ENCODE data around the gene ALDH1A2. TPM values are rescaled to one million over a fixed set of nuclear protein-coding genes. Genes with fewer than 3 reads are reported as not detected.
"Not testable (repeated sequence)": the region's sequence is repeated elsewhere in the genome, so short reads cannot be mapped to it uniquely, and the experiment has no call there.

The ALDH1A2 gene
- total RNA-seq, 1 donor from 2014 or later = 0.58 TPM

DNA sequence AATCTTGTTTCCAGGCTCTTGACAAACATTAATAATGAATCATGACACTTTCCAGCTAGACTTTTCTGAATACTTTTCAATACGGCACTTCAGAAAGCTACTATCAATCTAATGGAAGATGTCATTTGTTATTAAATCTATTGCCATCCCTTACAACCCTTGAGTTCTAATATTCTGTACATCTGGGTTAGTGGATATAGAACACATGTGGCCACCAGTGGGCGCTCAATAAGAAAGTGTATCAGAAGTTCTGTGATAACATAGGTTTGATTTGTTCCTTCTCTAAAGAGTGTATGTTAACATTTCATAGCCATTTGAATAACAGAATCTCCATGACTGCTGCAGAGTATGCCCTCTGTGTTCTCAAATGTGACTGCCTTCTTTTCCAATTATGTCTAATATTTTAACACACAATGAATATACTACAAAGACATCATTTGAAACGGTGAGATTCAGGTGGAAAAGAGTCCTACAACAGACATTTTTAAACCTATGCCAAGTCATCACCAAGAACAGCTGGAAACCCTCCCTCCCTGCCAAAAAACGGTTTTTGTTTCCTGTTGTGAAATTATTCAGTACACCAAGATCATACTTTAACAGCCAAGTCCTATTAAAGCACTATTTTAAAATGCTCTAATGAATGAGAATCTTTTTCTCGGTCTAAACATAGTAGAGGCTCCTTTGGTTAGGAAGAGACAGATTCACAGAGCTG, 22.2 kb downstream of the ALDH1A2 start:
- no peak for DNase-seq (ENCODE audit: extremely low read depth, low read depth, low spot score)

DNA sequence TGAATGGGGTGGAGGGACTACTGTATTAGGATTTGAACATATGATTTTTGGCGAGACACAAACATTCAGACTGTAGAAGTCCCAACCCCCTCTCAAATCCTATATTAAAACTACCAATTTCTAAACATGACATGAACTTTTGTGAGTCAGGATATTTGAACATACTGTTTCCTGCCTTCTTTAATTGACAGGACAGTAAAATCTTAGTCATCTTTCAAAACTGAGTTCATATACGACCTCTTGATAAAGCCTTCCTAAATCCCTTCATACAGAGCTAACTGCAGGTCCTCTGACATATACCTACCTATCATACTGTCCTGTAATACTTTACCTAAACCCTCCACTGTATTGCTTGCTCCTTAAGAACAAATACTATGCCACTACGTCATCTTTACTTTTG, 23.5 kb downstream of the ALDH1A2 start:
- DNase-seq (ENCODE audit: extremely low read depth, low read depth, low spot score) = no peak

DNA sequence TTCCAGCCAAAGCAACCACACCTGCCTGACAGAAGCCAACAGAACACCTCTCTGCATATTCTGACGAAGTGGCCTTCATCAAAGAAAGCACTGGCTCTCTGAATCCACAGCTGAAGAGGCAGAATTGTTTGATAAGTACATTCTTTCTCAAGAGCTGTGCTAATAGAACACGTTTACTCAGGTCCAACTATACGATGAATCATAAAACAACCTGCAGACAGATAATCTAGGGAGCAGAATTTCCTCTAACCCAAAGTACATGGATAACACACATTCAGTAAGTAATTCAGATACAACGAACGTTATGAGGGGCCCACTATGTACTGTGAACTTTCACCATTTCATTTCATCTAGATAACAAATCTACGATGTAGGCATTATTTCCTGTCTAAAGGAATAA, 25.4 kb downstream of the ALDH1A2 start:
- DNase-seq (ENCODE audit: extremely low read depth, low read depth, low spot score) = no peak

DNA sequence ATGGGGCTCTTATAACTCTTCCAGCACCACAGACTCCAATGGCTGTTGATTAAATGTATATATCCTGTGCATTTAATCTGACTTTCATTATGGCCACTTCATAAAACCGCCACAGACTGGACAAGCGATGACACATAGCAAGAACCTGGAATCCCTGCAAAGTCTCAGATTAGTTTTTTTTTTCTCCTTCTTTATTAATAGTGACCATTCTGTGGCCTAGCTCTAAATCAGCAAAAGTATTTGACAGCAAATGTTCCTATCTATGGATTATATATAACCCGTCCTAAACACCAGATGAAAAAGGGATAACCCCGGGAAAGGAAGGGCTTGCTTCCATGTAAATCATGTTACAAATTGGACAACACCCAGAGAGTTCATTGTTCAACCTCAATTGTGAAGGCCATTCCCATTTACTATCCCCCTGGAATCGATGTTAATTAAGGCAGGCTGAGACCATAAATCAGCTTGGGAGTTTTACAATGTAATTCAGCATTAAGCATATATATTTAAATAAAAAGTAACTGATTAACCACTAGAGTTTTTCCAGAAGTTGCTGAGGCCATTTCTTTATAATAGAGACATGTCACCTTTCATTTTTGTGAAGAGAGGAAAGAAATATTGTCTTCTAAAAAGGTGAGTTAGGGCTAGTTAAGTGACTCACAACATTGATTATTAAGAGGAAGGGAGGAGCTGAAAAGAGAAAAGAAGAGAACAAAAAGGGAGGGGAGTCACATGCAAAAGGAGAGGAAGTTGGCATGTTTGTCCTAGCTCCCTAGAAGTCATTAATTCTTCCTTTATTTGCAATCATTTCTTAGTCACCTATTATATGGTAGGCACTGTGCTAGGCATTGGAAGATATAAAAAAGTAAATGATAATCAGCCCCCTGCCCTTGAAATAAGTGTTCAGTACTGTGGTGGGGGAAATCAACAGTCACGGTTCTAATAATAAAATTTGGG, 26.2 kb downstream of the ALDH1A2 start:
- no peak for DNase-seq (ENCODE audit: extremely low read depth, low read depth, low spot score)

DNA sequence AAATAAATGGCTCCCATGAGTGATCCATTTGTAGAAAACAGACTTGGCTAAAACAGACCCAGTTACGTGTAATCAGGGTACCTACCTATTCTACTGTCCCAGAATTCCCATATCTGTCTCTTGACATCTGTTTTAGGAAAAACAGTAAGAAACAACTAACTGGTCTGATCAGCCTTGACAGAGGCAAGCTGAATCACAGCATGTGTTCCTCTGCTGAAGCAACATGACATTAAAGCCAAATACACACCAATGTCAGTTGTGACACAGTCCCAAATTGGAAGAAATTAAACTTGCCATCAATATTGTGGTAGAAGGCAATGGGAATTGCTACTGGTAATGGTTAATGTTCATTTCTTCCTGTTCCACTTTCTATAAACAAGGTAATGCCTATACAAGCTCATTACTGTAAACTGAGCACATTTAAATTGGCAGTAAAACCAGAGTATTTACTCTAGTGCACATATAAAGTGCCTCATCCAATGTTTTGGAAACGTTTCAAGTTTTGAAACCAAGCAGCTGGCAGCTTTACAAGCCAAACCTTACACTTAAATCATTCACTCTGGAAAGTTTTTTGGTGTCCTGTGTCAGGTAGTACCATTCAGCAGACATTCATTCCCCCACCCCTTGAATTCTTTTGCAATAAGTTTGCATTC, 27.0 kb downstream of the ALDH1A2 start:
- DNase-seq (ENCODE audit: extremely low read depth, low read depth, low spot score) = no peak

DNA sequence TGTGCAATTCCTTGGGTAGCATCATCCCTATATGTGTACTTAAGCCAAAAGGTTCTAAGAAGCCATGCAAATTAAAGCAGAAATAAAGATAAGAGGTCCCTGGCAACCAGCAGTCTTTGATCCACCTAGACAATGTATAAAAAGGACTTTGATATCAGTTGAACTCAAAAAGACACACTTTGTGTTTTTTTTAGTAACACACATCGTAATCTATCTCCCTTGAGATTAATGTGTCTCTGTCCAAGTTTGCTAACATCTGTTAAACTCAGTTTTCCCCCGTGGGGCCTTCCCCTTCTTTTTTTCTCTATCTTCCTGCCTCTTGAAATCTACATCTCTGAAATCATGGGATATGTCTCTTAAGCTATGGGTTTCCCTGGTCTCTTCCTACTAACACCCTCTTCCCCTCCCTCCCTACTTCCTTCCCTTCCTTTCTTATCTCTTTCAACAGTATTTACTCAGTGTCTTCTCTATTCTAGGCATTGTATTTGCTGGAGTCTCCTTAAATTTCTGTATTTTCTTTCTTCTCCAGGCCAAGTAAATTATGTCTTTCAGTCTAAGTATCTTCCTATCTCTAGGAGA, 27.7 kb downstream of the ALDH1A2 start:
- no peak for DNase-seq (ENCODE audit: extremely low read depth, low read depth, low spot score)

DNA sequence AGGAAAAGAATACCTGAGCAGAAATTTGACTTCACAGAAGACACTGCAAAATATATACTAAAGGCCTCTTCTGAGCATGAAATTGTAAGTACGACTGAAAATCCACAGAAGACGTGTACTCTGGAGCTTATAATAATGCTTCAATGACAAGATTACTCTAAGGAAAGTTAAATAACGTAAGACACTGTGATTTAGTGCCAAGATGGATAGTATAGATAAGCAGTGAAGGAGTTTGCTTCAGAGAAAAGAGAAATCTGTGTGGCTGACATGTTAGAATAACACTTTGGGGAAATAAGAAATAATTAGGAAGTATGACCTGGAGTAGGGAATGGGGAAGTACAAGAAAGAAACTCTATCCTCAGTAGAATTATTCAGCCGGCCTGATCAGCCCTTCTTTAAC, 28.9 kb downstream of the ALDH1A2 start:
- DNase-seq (ENCODE audit: extremely low read depth, low read depth, low spot score) = no peak

DNA sequence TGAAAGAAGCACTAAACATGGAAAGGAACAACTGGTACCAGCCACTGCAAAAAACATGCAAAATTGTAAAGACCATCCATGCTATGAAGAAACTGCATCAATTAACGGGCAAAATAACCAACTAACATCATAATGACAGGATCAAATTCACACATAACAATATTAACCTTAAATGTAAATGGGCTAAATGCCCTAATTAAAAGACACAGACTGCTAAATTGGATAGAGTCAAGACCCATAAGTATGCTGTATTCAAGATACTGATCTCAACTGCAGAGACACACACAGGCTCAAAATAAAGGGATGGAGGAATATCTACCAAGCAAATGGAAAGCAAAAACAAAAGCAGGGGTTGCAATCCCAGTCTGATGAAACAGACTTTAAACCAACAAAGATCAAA, 37.1 kb downstream of the ALDH1A2 start:
- not testable (repeated sequence) for DNase-seq (ENCODE audit: extremely low read depth, low read depth, low spot score)

DNA sequence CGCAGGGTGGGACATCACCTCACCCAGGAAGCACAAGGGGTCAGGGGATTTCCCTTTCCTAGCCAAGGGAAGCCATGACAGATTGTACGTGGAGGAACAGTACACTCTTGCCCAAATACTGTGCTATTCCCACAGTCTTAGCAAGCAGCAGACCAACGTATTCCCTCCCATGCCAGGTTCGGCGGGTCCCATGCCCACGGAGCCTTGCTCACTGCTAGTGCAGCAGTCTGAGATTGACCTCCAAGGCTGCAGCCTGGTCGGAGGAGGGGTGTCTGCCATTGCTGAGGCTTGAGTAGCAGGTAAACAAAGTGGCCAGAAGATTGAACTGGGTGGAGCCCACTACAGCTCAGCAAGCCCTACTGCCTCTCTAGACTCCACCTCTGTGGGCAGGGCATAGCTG, 39.0 kb downstream of the ALDH1A2 start:
- DNase-seq (ENCODE audit: extremely low read depth, low read depth, low spot score) = no peak

DNA sequence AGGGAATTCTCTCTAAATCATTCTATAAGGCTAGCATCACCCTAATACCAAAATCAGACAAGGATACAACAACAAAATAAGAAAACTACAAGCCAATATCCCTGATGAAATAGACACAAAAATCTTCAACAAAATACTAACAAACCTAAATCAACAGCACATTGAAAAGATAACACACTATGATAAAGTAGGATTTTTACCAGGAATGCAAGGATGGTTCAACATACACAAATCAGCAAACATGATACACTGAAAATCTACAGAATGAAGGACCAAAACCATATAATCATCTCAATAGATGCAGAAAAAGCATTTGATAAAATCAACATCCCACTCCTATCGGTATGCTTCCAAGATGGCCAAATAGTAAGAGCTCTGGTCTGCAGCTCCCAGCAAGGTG, 39.5 kb downstream of the ALDH1A2 start:
- DNase-seq (ENCODE audit: extremely low read depth, low read depth, low spot score) = no peak

DNA sequence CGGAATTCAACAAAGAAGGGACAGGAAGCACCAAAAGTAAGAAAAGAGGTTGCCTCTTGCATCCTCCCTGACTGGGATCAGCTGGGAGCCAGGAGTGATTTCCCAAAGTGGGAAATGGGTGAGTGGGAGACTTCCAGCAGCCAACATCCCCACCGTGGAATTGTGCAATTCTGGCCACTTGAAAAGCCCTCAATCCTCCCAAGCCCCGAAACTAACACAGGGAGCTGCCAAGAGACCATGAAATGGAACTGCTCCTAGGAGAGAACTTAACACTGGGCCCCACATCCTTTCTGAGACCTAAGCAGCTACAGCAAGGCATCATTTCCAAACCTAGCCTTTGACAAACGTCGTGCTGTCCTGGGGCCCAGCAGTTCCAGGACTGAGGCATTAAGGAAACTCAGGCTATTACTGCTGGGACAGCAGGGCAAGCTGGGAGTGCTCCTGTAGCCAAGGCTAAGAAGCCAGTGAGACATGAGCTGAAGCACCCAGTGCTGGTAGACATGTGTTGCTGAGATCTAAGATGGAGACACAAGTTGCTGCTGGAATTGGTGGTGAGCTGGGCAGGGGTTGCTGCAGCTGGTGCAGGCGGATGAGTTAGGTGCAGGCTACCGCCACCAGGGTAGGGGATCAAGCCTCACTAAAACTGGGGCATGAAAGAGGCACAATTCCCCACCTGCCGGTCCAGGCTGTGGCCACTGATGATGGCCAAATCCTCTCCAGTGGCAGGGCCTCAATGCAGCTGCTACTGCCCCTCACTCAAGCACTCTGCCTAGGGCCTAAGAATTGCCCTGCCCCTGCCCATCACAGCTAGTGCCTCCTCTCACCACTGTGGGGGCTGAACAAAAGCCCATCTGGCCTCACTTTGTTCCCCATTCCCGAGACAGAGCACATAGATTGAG, 43.9 kb downstream of the ALDH1A2 start:
- DNase-seq (ENCODE audit: extremely low read depth, low read depth, low spot score) = no peak

DNA sequence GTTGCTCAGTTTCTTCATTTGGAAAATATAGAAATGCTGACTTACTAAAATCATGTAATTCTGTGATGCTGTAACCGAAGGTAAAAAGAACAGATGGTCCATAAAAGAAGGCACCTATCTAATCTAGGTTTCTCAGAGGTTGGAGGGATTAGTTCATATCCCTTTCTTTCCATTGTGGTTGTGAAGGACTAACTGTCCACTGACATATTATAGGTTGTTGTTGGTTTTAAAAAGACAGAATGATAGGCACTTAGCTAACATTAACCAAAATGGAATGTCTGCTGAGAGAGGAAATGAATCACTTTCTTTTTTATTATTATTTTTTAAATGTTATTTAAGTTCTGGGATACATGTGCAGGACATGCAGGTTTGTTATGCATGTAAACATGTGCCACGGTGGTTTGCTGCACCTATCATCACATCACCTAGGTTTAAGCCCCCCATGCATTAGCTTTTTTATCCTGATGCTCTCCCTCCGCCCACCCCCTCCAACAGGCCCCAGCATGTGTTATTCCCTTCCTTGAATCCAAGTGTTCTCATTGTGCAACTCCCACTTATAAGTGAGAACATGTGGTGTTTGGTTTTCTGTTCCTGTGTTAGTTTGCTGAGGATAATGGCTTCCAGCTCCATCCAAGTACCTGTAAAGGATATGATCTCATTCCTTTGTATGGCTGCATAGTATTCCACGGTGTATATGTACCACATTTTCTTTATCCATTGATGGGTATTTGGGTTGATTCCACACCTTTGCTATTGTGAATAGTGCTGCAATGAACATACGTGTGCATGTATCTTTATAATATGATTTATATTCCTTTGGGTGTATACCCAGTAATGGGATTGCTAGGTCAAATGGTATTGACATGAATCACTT, 45.8 kb downstream of the ALDH1A2 start:
- no peak for DNase-seq (ENCODE audit: extremely low read depth, low read depth, low spot score)

DNA sequence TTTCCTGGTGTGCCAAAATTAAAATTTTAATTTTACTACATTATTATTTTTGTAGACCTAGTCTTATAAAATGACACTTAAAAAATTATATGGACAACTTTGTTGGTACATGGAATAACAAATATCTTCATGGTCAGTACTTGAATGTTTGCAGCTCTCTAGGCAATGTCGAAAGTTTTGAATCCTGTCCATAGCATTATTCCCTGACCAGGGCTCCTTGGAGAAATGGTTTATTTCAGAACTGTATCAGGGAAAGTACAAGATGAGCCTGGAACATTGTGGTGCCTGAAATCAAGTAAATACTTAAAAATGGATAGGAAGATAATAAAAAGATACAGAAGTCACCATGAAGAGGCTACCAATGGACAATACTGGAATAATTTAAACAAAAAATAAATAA, 47.6 kb downstream of the ALDH1A2 start:
- DNase-seq (ENCODE audit: extremely low read depth, low read depth, low spot score) = no peak

DNA sequence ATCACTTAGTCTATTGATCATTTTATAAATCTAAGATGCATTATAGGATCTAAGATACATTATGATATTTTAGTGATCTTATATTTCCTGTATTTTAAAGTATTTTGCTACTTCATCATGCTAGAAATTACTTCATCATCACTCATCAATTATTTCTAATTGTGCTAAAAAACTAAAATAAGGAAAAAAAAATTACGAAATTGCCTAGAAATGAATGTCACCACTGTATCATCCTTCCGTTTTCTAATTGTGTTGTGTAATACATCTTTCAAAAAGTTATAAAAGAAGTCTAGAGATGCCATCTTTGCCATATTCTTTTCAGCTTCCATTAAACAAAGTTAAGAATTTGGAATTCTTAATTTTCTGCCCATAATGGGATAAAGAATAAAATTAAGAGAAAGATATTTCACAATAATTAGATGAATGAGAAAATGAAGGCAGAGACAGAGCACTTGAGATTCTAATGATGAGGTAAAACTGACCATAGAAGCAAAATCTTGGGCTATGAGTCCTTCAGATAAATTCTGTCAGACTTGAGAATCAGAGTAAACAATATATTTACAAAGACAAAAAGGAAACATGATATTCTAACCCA, 48.8 kb downstream of the ALDH1A2 start:
- no peak for DNase-seq (ENCODE audit: extremely low read depth, low read depth, low spot score)

DNA sequence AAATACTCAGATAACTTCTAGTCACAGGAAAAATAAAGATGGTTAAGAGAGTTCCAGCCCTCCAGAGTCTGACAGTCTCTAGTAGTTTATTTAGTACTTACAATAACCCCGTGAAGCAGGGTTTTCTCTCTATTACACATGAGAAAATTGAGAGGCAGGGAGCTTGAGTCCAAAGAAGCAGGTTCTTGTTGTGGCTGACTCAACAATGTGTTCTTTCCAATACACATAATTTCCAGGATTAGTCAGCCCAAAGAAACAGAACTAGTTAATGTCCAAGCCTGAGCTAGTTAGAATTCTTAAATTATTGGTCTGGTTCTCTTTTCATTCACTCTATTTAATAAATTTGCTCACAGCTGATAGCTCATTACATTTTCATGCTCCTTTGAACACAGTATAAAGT, 49.9 kb downstream of the ALDH1A2 start:
- DNase-seq (ENCODE audit: extremely low read depth, low read depth, low spot score) = no peak

DNA sequence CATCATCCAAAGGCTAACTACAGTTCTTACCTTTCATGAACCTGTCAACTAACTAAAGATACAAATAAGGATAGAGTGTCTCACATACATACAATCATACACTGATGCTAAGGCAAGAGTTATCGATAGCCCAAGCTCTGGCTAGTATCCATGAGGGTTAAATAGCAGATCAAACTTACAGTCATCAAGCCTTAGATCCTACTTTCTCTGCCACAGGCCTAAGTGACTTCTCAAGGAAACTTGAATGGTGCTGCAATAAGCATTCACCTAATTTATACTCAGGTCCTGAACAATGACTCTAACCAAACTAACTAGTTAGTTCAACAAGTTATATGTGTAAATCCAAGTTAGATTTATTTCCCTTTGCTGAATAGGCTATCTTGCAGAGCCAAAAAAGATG, 51.0 kb downstream of the ALDH1A2 start:
- DNase-seq (ENCODE audit: extremely low read depth, low read depth, low spot score) = no peak

DNA sequence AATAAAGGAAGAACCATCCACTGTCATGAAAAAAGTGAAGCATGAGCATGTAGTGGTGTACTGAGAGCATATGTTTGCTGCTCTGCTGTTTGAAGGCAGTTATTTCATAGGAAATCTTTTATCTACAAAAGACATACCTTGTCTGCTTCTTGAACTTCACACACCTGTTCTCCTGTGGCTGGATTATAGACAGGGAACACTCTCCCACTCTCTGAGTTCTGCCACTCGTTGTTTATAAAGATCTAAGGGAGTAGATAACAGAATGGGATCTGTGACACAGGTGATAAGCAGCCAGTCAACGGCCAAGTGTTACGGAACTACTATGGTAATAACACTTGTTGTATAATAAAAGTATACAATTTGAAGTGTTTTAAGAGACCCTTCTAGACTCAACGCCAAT, 51.5 kb downstream of the ALDH1A2 start:
- no peak for DNase-seq (ENCODE audit: extremely low read depth, low read depth, low spot score)

DNA sequence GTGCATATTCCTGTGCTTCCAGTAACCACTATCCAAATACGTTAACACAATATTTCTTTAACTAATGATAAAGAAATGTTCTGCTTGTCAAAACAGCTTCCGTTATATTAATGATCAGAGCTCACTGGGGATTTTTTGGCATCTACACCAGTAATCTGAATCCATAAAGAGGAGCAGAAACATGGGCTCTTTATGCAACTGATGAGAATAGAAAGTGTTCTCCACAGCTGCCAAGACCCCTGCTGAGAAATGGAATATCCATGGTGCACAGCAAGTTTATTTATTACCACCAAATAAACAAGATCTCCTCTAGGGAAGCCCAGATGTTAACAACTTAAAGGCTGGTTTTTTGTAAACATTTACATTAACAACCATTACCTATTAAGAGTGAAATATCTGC, 54.5 kb downstream of the ALDH1A2 start:
- no peak for DNase-seq (ENCODE audit: extremely low read depth, low read depth, low spot score)

DNA sequence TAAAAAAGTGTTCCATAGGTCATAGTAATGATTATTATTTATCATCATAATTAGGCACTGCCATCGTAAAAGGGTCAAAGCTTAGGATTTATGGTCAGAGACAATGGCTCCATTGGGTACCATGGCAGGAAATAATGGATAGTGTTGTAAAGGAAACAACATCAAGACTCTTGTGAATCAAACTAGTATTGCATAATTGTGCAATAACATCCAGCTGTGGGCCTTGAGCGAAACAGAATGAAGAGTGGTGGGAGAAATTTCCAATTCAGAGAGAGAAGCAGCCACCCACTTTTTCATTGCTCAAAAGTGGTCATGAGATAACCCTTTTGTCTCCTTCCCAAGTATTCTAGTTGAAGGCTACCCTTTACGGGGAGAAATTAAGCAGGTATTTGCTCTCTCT, 61.7 kb downstream of the ALDH1A2 start:
- no peak for DNase-seq (ENCODE audit: extremely low read depth, low read depth, low spot score)

Measured in glomerular endothelial cell (primary cell).